ENCODE results near the gene E4F1. TPM values are rescaled to one million over a fixed set of nuclear protein-coding genes. Genes with fewer than 3 reads are reported as not detected.

The E4F1 gene
- total and polyA plus RNA-seq, 2 donors (not counting 3 experiments of a cell fraction or from before 2014, with no cell fraction given), result 28.6 to 32.7 TPM

DNA sequence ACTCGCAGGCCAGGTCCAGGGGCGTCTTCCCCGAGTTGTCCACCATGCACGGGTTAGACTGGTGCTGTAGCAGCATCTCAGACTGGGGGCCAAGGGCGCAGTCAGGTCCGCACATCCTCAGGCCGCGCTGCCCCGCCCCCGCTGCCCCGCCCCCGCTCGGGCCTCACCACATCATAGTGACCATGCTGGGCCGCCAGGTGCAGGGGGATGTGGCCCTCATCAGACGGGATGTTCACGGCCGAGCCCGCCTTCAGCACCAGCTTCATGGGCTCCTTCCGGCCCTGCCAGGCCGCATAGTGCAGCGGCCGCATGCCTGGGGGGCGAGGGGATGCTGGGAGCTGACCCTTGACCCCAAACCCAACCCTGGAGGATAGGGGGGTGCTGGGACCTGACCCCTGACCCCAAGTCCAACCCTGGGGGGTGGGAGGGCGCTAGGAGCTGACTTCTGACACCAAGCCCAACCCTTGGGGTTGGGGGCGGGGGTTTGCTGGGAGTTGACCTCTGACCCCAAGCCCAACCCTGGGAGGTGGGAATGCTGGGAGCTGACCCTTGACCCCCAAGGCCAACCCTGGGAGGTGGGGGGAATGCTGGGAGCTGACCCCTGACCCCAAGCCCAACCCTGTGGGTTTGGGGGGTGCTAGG lies 34.0 kb upstream of the E4F1 start:
- intact Hi-C loops (cut with micrococcal nuclease), result no loop called here
- Histone ChIP-seq H3K4me1 (ENCODE audit: control insufficient read depth, extremely low read depth, insufficient read depth, low read length) (no peaks in the 10 kb centered on the region), H3K27me3 (ENCODE audit: control insufficient read depth in 2 of 2, insufficient read depth in 2 of 2, low read length in 2 of 2) (no peaks in the 10 kb centered on the region), H4K20me1 (replicated peaks; ENCODE audit: control insufficient read depth, extremely low read depth, insufficient read depth, low read length) (no peaks in the 10 kb centered on the region), H3K9me3 (replicated peaks; ENCODE audit: control insufficient read depth, insufficient read depth, low read length) (no peaks in the 10 kb centered on the region), H3K4me3 (replicated peaks in 1 of 3; ENCODE audit: insufficient read depth in 1 of 3, low read depth in 1 of 3, low read length in 3 of 3) (no peak overlapping the region), H2AFZ (ENCODE audit: low read depth, low read length) (no peak overlapping the region), H3K36me3 (ENCODE audit: control insufficient read depth in 2 of 2, extremely low read depth in 1 of 2, insufficient read depth in 2 of 2, low read length in 2 of 2) (no peaks in the 10 kb centered on the region), H3K9ac (replicated peaks; ENCODE audit: extremely low read depth, insufficient read depth, low read length) (no peak overlapping the region), H3K9me1 (replicated peaks; ENCODE audit: control insufficient read depth, extremely low read depth, insufficient read depth, low read length) (no peaks in the 10 kb centered on the region), H3K4me2 (ENCODE audit: insufficient read depth, low read length) (no peak overlapping the region), H3K79me2 (ENCODE audit: control insufficient read depth, insufficient read depth, low read length) (no peaks in the 10 kb centered on the region), H3K27ac (ENCODE audit: insufficient read depth, low read depth, low read length) (no peak overlapping the region)
- dilution Hi-C loops (cut with MboI; ENCODE audit: extremely low pct_ligation_motif_present, low sequenced_read_pairs), result no loop called here
- TF ChIP-seq EZH2 (IDR thresholded peaks at IDR 0.05; ENCODE audit: borderline replicate concordance, low read depth, low read length, severe bottlenecking) (no peak), POLR2A (IDR thresholded peaks at IDR 0.05; ENCODE audit: low read depth, low read length) (no peak), FOS (IDR thresholded peaks at IDR 0.05; ENCODE audit: borderline replicate concordance, insufficient read depth, low read length) (no peak), GATA2 (IDR thresholded peaks at IDR 0.05; ENCODE audit: insufficient read depth, insufficient read length, low read depth, low read length) (no peak), MYC (IDR thresholded peaks at IDR 0.05; ENCODE audit: low read depth, low read length) (no peak), POLR2AphosphoS5 (IDR thresholded peaks at IDR 0.05; ENCODE audit: insufficient read depth, low read depth, low read length) (no peak), JUN (IDR thresholded peaks at IDR 0.05; ENCODE audit: borderline replicate concordance, insufficient read depth, insufficient read length, low read depth) (no peak)
- TF ChIP-seq, protein P1, sequence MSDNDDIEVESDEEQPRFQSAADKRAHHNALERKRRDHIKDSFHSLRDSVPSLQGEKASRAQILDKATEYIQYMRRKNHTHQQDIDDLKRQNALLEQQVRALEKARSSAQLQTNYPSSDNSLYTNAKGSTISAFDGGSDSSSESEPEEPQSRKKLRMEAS (IDR thresholded peaks at IDR 0.05; ENCODE audit: insufficient read depth, insufficient read length), result no peak
- TF ChIP-seq, protein P2, sequence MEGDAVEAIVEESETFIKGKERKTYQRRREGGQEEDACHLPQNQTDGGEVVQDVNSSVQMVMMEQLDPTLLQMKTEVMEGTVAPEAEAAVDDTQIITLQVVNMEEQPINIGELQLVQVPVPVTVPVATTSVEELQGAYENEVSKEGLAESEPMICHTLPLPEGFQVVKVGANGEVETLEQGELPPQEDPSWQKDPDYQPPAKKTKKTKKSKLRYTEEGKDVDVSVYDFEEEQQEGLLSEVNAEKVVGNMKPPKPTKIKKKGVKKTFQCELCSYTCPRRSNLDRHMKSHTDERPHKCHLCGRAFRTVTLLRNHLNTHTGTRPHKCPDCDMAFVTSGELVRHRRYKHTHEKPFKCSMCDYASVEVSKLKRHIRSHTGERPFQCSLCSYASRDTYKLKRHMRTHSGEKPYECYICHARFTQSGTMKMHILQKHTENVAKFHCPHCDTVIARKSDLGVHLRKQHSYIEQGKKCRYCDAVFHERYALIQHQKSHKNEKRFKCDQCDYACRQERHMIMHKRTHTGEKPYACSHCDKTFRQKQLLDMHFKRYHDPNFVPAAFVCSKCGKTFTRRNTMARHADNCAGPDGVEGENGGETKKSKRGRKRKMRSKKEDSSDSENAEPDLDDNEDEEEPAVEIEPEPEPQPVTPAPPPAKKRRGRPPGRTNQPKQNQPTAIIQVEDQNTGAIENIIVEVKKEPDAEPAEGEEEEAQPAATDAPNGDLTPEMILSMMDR (IDR thresholded peaks at IDR 0.05; ENCODE audit: extremely low read depth in 1 of 2, insufficient read depth in 1 of 2, low read depth in 1 of 2, low read length in 2 of 2), result no peak
- ChIA-PET POLR2A (no interaction called here), CTCF (interaction anchor here (0.7 kb wide), 1 partner anchor 15 kb away, joined by 3 read pairs; no protein-coding TSS in a partner anchor)
- DNase-seq (ENCODE audit: low read depth, low spot score), result no peak
- no peak for FAIRE-seq
- BruUV-seq (replicated peaks), result no TSS peak

All from endothelial cell of umbilical vein (primary cell).